NCI-H748 treated with DMSO at 0.1 percent for 48 hours (cell line): ENCODE measurements around the gene ADGRV1.
"Not testable (repeated sequence)": the region's sequence is repeated elsewhere in the genome, so short reads cannot be mapped to it uniquely, and the experiment has no call there.

Source experiments
- DNase-seq: peaks from one replicate; lab custom pipeline; 2025; lab: John Stamatoyannopoulos, UW

Gene ADGRV1

DNA sequence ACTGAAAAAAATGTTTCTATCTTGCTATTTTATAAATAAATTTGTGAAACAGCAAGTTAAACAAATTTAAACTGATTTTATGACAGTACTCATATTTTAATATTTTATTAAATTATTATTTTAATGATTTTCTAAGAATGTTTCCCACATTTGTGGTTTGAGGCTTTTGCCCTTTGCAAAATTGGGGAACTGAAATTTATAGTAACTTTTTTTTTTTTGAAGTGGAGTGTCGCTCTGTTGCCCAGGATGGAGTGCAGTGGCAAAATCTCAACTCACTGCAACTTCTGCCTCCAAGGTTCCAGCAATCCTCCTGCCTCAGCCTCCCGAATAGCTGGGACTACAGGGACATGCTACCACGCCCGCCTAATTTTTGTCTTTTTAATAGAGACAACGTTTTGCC, 7.2 kb upstream of the ADGRV1 start:
- DNase-seq, result no peak

- DNase-seq, result no peak
These were observed 4.9 kb upstream of the ADGRV1 start for GRCh38 chr5:90553711-90554110.

GRCh38 chr5:90554358-90555006, 4.1 kb upstream of the ADGRV1 start:
- no peak for DNase-seq

- DNase-seq, result no peak
These were observed 2.9 kb upstream of the ADGRV1 start for GRCh38 chr5:90555666-90556065.

DNA sequence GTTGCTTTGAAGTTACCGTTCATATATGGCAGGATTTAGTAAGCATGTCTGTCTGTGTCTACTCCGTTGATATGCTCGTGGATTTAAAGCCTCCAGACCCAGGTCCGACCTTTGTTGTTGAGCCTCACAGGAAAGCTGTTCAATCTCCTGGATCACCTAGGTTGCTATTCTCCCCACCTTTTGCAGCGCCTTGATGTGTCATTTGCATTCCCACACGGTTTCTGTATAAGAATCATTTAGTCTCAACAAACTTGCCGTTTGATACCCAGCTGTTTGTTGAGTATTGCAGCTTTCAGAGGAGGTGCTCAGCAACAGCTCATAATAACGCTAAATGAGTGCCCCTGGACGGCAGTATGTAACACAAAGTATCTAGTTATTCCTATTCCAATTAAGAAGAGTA, 1.2 kb upstream of the ADGRV1 start:
- no peak for DNase-seq

DNA sequence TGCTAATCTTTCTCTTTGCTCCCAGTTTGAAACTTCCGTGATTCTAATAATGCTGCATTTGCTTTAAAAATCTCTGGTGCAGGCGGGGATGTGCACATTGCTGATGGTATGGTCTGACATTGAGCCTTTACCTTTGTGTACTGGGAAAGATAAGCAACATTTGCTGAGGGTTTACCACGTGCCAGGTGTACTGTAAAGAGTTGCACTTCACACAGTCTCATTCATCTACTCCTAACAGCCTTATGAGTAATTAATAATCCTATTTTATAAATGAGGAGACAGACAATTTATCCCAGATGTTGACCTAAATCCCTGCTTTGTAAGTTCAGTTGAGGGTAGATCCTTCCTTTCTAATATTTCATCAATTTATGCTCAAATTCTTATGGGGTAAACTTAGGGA, 726 bp upstream of the ADGRV1 start:
- DNase-seq, result no peak

DNA sequence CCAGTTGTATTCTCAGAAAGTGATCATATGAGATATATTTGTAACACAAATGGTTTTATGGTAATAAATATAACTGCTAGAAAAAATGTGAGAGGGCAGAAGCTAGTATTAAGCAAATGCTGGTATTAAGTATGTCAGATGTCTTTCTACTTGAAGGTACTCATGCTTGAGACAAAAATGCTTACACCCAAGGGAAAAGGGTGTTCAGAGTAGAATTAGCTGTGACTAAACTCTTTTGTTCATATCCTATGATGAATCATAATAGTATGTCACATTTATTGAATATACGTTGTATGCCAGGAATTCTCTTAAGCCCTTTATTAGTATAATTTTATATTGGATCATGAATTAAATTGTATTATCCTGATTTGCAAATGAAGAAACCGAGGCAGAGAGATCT, 2.2 kb downstream of the ADGRV1 start:
- no peak for DNase-seq

GRCh38 chr5:90561766-90562165, 3.2 kb downstream of the ADGRV1 start:
- no peak for DNase-seq

GRCh38 chr5:90562341-90562740, 3.7 kb downstream of the ADGRV1 start:
- peak; percentile 89 for DNase-seq

GRCh38 chr5:90563108-90563507, 4.5 kb downstream of the ADGRV1 start:
- DNase-seq, result peak; percentile 22

- no peak for DNase-seq
These were observed 6.9 kb downstream of the ADGRV1 start for GRCh38 chr5:90565491-90565890.

DNA sequence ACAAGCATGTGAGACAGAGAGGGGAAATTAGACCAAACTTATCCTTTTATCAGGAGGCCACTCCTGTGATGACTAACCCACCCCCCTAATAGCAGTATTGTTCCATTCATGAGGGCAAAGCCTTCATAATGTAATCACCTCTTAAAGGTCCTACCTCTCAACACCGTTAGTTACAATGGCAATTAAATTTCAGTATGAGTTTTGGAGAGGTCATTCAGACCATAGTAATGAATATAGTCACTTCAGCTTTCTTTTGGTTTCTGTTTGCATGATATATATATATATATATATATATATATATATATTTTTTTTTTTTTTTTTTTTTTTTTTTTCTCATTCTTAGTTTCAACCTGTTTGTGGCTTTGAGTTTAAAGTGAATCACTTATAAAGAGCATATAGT, 10.5 kb downstream of the ADGRV1 start:
- DNase-seq, result no peak

- no peak for DNase-seq
These were observed 11.4 kb downstream of the ADGRV1 start for GRCh38 chr5:90570034-90570433.

GRCh38 chr5:90571147-90571773, 12.7 kb downstream of the ADGRV1 start:
- DNase-seq, result no peak

DNA sequence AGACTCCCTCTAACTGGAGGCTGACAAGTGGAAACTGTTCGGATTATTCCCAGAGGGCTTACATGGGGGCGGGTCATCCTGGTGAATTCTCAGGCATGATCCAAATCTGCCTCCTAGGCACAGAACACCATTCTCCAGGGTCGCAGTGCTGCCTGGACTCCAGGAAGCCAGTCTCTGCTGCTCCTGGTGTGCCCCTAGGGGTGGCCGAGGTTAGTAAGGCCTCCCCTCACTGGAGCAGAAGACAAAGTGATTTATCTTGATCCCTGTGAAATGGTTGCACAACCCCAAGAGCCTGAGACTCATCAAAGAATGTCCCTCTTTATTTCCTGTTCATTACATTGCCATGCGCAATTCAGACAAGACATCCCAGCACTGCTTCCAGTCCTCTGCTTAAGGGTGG, 17.1 kb downstream of the ADGRV1 start:
- no peak for DNase-seq

DNA sequence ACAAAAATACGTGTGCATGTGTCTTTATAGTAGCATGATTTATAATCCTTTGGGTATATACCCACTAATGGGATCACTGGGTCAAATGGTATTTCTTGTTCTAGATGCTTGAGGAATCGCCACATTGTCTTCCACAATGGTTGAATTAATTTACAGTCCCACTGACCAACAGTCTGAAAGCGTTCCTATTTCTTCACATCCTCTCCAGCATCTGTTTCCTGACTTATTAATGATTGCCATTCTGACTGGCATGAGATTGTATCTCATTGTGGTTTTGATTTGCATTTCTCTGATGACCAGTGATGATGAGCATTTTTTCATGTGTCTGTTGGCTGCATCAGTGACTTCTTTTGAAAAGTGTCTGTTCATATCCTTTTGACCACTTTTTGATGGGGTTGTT, 18.0 kb downstream of the ADGRV1 start:
- not testable (repeated sequence) for DNase-seq

DNA sequence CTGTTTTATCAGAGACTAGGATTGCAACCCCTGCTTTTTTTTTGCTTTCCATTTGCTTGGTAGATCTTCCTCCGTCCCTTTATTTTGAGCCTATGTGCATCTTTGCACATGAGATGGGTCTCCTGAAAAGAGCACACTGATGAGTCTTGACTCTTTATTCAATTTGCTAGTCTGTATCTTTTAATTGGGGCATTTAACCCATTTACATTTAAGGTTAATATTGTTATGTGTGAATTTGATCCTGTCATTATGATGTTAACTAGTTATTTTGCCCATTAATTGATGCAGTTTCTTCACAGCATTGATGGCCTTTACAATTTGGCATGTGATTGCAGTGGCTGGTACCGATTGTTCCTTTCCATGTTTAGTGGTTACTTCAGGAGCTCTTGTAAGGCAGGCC, 21.3 kb downstream of the ADGRV1 start:
- DNase-seq, result not testable (repeated sequence)

- no peak for DNase-seq
These were observed 23.4 kb downstream of the ADGRV1 start for GRCh38 chr5:90581956-90582355.

DNA sequence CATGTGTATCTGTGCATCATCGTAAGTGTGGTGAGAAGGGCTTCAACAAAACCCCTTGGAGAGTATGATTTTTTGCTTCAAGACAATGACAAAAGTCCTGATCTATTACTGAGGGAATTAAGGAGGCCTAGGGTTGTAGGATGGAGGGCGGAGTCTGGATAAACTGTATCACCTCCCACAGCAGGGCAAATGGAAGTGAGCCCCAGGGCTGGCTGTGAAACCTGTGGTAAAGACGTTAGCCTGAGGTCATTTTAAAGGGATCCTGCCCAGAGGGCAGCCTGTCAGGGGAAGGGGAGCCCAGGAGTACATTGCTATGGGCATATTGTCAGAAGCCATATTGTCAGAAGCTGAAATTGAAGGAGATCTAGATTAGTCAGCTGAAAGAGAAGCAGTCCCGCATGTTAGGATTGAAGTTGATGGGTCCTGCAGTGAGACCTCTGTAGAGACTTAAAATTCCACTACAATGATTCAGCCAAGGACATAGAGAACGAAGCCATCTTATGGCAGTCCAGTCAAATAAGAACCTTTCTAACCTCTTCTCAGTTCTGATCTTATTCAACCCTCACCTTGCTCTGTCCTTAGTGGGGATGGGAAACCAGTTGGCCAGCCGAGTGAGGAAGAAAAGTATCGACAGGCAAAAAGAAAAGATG, 26.9 kb downstream of the ADGRV1 start:
- DNase-seq, result no peak

DNA sequence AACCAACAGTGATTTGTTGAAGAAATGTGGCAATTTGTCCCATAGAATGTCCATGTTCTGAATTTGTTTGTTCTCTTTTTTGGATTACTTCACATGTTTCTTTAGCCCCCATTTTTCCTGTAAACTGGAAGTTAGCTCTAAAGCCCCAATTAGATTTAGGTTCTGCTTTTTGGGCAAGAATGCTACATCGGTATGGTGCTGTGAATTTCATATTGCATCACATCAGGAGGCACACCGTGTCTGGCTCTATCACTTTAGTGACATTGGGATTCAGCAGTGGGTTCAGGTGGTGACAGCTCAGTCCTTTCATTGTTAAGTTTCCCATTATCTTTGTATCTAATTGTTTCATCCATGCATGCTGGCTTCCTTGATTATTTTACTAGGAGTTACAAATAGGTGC, 27.9 kb downstream of the ADGRV1 start:
- no peak for DNase-seq

GRCh38 chr5:90590170-90590569, 31.6 kb downstream of the ADGRV1 start:
- DNase-seq, result no peak

GRCh38 chr5:90593083-90593482, 34.5 kb downstream of the ADGRV1 start:
- DNase-seq, result not testable (repeated sequence)

- not testable (repeated sequence) for DNase-seq
These were observed 37.2 kb downstream of the ADGRV1 start for GRCh38 chr5:90595766-90596165.

DNA sequence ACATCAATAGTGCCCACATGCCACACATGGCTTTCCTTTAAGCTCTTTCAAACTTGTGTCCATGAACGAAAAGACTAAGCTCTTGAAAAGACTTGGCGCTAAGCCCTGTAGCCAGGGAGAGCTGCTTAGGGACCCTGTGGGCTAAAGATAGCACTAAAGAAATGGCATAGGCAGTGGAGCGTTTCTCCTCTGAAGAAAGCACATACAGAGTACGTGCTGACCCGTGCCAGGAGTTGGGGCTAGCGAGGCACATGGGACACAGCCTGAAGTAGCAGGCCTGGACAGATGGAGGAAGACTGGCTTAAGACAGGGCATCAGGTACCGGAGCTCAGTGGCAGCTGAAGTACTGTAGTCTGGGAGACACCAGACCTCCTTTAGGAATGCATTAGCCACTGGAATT, 39.7 kb downstream of the ADGRV1 start:
- no peak for DNase-seq
